K562 (cell line): ENCODE data around the gene OSGEPL1. TPM values are rescaled to one million over a fixed set of nuclear protein-coding genes. Genes with fewer than 3 reads are reported as not detected.
A peak's percentile ranks its signal among the peaks of the same experiment; 100 is the strongest.

Source experiments
- ATAC-seq: fragments of 200-7000 bp; cut with Tn5 transposase; 3 replicates; pipeline ENCODE4 v1.9.1; 2020; ENCODE audit warnings: moderate library complexity
- BruUV-seq: library from RNA; stranded (reverse); fragments of 400-500 nt; replicated peaks from 2 replicates; lab custom pipeline; 2021; lab: Mats Ljungman, UMichigan
- CTCF ChIA-PET: fragments of 300-600 bp; formaldehyde crosslinking; extraction: SDS; loops from one replicate; lab custom pipeline; 2021; ENCODE audit warnings: low intra/inter-chr PET ratio; lab: Yijun Ruan, JAX
- POLR2A ChIA-PET: fragments of 300-600, 350-650 bp; sonication (Branson Sonifier 250); formaldehyde crosslinking; extraction: SDS; loops from one replicate; lab custom pipeline; 2021; ENCODE audit warnings: antibody characterized with exemption, inconsistent platforms; lab: Yijun Ruan, JAX
- DNase-seq, 4 experiments: peaks; one replicate each; pipeline versions ENCODE4 v3.0.0 to v3.0.0-alpha.2; 2011 to 2018; ENCODE audit warnings: low spot score in 3 of 4, mixed read lengths in 3 of 4; ENCODE audit errors: extremely low read depth in 1 of 4
- FAIRE-seq: peaks from 2 replicates; lab custom pipeline; 2011; peaks lifted over from hg19 to GRCh38; lab: Jason Lieb, UNC
- H2AFZ ChIP-seq: 2 replicates; pipeline ENCODE4 v1.6.0; 2011; ENCODE audit warnings: low read depth, low read length, control low read depth, inconsistent platforms
- H3K27ac ChIP-seq: fragments of 200-600 bp; 3 replicates; pipeline ENCODE4 v1.8.0; 2011; ENCODE audit warnings: low read depth, mild to moderate bottlenecking, control low read depth, inconsistent platforms, low read length, moderate library complexity, mixed read lengths; ENCODE audit errors: extremely low read depth
- H3K27me3 ChIP-seq, 2 experiments: fragments of 300-600 bp in 1 of 2; 2 replicates in 1 of 2; 3 replicates in 1 of 2; pipeline versions ENCODE4 v1.6.0 to v1.8.0; 2011; ENCODE audit warnings: inconsistent platforms in 2 of 2, low read length in 2 of 2, mild to moderate bottlenecking in 1 of 2, mixed read lengths in 1 of 2, moderate library complexity in 1 of 2; ENCODE audit not compliant: control insufficient read depth in 2 of 2, insufficient read depth in 2 of 2
- H3K36me3 ChIP-seq: fragments of 300-600 bp; 3 replicates; pipeline ENCODE4 v1.8.0; 2011; ENCODE audit warnings: mild to moderate bottlenecking, low read length, inconsistent platforms; ENCODE audit not compliant: control insufficient read depth, insufficient read depth
- H3K4me1 ChIP-seq, 2 experiments: fragments of 200-600 bp in 1 of 2; replicated peaks in 1 of 2; 2 replicates in 1 of 2; 3 replicates in 1 of 2; pipeline versions ENCODE4 v1.5.1 to v1.8.0; 2011; ENCODE audit warnings: inconsistent platforms in 2 of 2, low read length in 2 of 2, mild to moderate bottlenecking in 1 of 2, mixed read lengths in 1 of 2, moderate library complexity in 1 of 2; ENCODE audit not compliant: control insufficient read depth in 2 of 2, insufficient read depth in 2 of 2
- H3K4me2 ChIP-seq: 2 replicates; pipeline ENCODE4 v1.6.1; 2011; ENCODE audit warnings: low read length, control low read depth, inconsistent platforms, mixed read lengths; ENCODE audit not compliant: insufficient read depth
- H3K4me3 ChIP-seq: fragments of 200-600 bp; sonication (generic), shearing (Covaris generic); 2 replicates; pipeline ENCODE4 v1.5.1; 2016; ENCODE audit warnings: control low read depth, inconsistent platforms
- H3K79me2 ChIP-seq: fragments of 200-600 bp; 3 replicates; pipeline ENCODE4 v1.8.0; 2011; ENCODE audit warnings: low read length, inconsistent platforms; ENCODE audit not compliant: control insufficient read depth, insufficient read depth
- H3K9ac ChIP-seq, 2 experiments: 2 replicates each; pipeline versions ENCODE4 v1.6.0 to v1.6.1; 2011; ENCODE audit warnings: low read depth in 2 of 2, low read length in 2 of 2, control low read depth in 1 of 2, inconsistent platforms in 1 of 2, mild to moderate bottlenecking in 1 of 2, mixed read lengths in 1 of 2; ENCODE audit not compliant: insufficient read depth in 1 of 2
- H3K9me1 ChIP-seq: one replicate; pipeline ENCODE4 v1.6.0; 2011; ENCODE audit warnings: inconsistent platforms, mild to moderate bottlenecking, low read length, moderate library complexity; ENCODE audit not compliant: control insufficient read depth, insufficient read depth
- H3K9me3 ChIP-seq: replicated peaks from 2 replicates; pipeline ENCODE4 v1.5.1; 2011; ENCODE audit warnings: low read depth, low read length, inconsistent platforms; ENCODE audit not compliant: control insufficient read depth, insufficient read depth
- H4K20me1 ChIP-seq: replicated peaks from 2 replicates; pipeline ENCODE4 v1.6.1; 2011; ENCODE audit warnings: low read length, inconsistent platforms, mixed read lengths; ENCODE audit not compliant: control insufficient read depth, insufficient read depth
- KDM4B ChIP-seq, 2 experiments: fragments of 450-650 bp in 1 of 2; sonication (generic) in 1 of 2; IDR thresholded peaks; 2 replicates each; pipeline ENCODE4 v1.6.1; 2016 to 2017; ENCODE audit warnings: borderline replicate concordance in 2 of 2, antibody characterized with exemption in 1 of 2, low read depth in 1 of 2, mild to moderate bottlenecking in 1 of 2
- RAD21 ChIP-seq, 2 experiments: fragments of 250-450 bp in 1 of 2; fragments of 450-650 bp in 1 of 2; sonication (Bioruptor Pico) in 1 of 2; formaldehyde crosslinking in 1 of 2; IDR thresholded peaks in 1 of 2; conservative IDR thresholded peaks in 1 of 2; 2 replicates each; pipeline versions ENCODE4 v1.4.0 to v1.8.0; 2020 to 2022; ENCODE audit warnings: mild to moderate bottlenecking in 2 of 2, moderate library complexity in 1 of 2
- ZNF699 ChIP-seq: fragments of 250-450 bp; sonication (Bioruptor Pico); IDR thresholded peaks from 2 replicates; pipeline ENCODE4 v1.8.0; 2021; ENCODE audit warnings: mild to moderate bottlenecking, moderate library complexity; ENCODE audit not compliant: insufficient replicate concordance
- WGBS: fragments of 100-300 bp; shearing (Covaris generic); methylation state at CpG from one replicate; pipeline ENCODE4 v1.1.6; 2016; ENCODE audit warnings: low coverage, mixed read lengths; ENCODE audit not compliant: insufficient coverage; ENCODE audit errors: missing lambda C conversion rate; 5-methylcytosine and 5-hydroxymethylcytosine counted together
- in situ Hi-C: fragments of 300-500 bp; cut with MboI; formaldehyde crosslinking; loops from 4 replicates; pipeline ENCODE4 v1.15.0; 2018; ENCODE audit warnings: inconsistent platforms, mixed read lengths
- intact Hi-C: fragments of 100-400 bp; cut with micrococcal nuclease; formaldehyde crosslinking; loops from 2 replicates; pipeline ENCODE4 v1.14.2; 2022
- polyA plus RNA-seq, 8 experiments: library from polyadenylated mRNA; depleted of rRNA in 4 of 8; stranded (reverse) in 5 of 8; unstranded in 3 of 8; fragments of >200 nt; fragmentation: Nextera tagmentation in 2 of 8; fragmentation: Illumina TruSeq in 1 of 8; extraction: Ambion mirVana in 2 of 8; extraction: Trizol in 1 of 8; gene quantifications; 2 replicates each; pipeline versions ENCODE4 v1.2.1 to v1.2.3, GENCODE V29; 2011 to 2014; ENCODE audit warnings: inconsistent platforms in 1 of 8, missing spikeins in 1 of 8
- total RNA-seq, 7 experiments: library from RNA; depleted of rRNA in 6 of 7; stranded (reverse); fragments of >200 nt in 6 of 7; fragmentation: Illumina TruSeq in 2 of 7; extraction: Trizol in 2 of 7; gene quantifications; 2 replicates each; pipeline versions ENCODE4 v1.2.1 to v1.2.3, GENCODE V29; 2011 to 2021; ENCODE audit warnings: low replicate concordance in 1 of 7
- TF ChIP-seq, protein P1 (sequence below): fragments of 450-650 bp; IDR thresholded peaks from 2 replicates; pipeline ENCODE4 v1.6.1; 2016; ENCODE audit warnings: mild to moderate bottlenecking
- TF ChIP-seq, protein P2 (sequence below), 3 experiments: IDR thresholded peaks in 2 of 3; conservative IDR thresholded peaks in 1 of 3; 2 replicates each; pipeline ENCODE4 v1.5.1; 2011 to 2012; ENCODE audit warnings: low read length in 3 of 3, mild to moderate bottlenecking in 3 of 3, control low read depth in 2 of 3, improper control_type of control experiment in 1 of 3, inconsistent platforms in 1 of 3, low read depth in 1 of 3, mixed read lengths in 1 of 3, moderate library complexity in 1 of 3; ENCODE audit not compliant: insufficient read depth in 2 of 3

Gene OSGEPL1
- total and polyA plus RNA-seq, 9 of the 15 experiments (the other 6 are each of a cell fraction or from before 2014, with no cell fraction given), result 2.5 to 10.8 (median 6.5) TPM

- H3K4me2 ChIP-seq, result no peak overlapping the region
- TF ChIP-seq, protein P1, sequence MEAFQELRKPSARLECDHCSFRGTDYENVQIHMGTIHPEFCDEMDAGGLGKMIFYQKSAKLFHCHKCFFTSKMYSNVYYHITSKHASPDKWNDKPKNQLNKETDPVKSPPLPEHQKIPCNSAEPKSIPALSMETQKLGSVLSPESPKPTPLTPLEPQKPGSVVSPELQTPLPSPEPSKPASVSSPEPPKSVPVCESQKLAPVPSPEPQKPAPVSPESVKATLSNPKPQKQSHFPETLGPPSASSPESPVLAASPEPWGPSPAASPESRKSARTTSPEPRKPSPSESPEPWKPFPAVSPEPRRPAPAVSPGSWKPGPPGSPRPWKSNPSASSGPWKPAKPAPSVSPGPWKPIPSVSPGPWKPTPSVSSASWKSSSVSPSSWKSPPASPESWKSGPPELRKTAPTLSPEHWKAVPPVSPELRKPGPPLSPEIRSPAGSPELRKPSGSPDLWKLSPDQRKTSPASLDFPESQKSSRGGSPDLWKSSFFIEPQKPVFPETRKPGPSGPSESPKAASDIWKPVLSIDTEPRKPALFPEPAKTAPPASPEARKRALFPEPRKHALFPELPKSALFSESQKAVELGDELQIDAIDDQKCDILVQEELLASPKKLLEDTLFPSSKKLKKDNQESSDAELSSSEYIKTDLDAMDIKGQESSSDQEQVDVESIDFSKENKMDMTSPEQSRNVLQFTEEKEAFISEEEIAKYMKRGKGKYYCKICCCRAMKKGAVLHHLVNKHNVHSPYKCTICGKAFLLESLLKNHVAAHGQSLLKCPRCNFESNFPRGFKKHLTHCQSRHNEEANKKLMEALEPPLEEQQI, result no peak
- TF ChIP-seq KDM4B (IDR thresholded peaks at IDR 0.05; ENCODE audit: borderline replicate concordance in 2 of 2, low read depth in 1 of 2) (no peak), ZNF699 (CRISPR knock-in tag) (no peak), RAD21 (CRISPR knock-in tag; conservative IDR thresholded peaks at IDR 0.05 in 1 of 2, IDR thresholded peaks at IDR 0.05 in 1 of 2) (peak; percentile 18 to 49; a peak in 3 of 4 replicates)
- TF ChIP-seq, protein P2, sequence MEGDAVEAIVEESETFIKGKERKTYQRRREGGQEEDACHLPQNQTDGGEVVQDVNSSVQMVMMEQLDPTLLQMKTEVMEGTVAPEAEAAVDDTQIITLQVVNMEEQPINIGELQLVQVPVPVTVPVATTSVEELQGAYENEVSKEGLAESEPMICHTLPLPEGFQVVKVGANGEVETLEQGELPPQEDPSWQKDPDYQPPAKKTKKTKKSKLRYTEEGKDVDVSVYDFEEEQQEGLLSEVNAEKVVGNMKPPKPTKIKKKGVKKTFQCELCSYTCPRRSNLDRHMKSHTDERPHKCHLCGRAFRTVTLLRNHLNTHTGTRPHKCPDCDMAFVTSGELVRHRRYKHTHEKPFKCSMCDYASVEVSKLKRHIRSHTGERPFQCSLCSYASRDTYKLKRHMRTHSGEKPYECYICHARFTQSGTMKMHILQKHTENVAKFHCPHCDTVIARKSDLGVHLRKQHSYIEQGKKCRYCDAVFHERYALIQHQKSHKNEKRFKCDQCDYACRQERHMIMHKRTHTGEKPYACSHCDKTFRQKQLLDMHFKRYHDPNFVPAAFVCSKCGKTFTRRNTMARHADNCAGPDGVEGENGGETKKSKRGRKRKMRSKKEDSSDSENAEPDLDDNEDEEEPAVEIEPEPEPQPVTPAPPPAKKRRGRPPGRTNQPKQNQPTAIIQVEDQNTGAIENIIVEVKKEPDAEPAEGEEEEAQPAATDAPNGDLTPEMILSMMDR (IDR thresholded peaks at IDR 0.05 in 2 of 3, conservative IDR thresholded peaks at IDR 0.05 in 1 of 3; ENCODE audit: insufficient read depth in 2 of 3, low read depth in 1 of 3, low read length in 3 of 3), result peak; percentile 8 to 45 (median 26); a peak in 3 of 6 replicates
- H4K20me1 ChIP-seq, result no peaks in the 10 kb centered on the region
- CTCF ChIA-PET, result interaction anchor here (0.6 to 1.3 kb wide), 8 partner anchors 40 to 1006 kb away, joined by 3 to 9 read pairs (median 4); a partner anchor contains a TSS
- no peaks in the 10 kb centered on the region for H3K9me1 ChIP-seq
- 74% methylated on average over 4 of the region's 4 CpGs for WGBS
- H3K9ac ChIP-seq, result no peak overlapping the region
- in situ Hi-C loops (no loop called here), intact Hi-C loops (loop anchor here (5.0 kb wide), 1 partner anchor 269 kb away; no protein-coding TSS in a partner anchor)
- H3K36me3 ChIP-seq, result peaks cover 65% of the 10 kb centered on the region
- H3K4me1 ChIP-seq, result no peaks in the 10 kb centered on the region
- H3K27ac ChIP-seq, result no peak overlapping the region
- no peak overlapping the region for H2AFZ ChIP-seq
- H3K27me3 ChIP-seq, result no peaks in the 10 kb centered on the region
- H3K4me3 ChIP-seq, result no peak overlapping the region
- DNase-seq (no peak), ATAC-seq (peak; percentile 74), FAIRE-seq (peak; percentile 15)
- H3K79me2 ChIP-seq, result no peaks in the 10 kb centered on the region; the same call in 2 of the 3 replicates
- H3K9me3 ChIP-seq, result no peaks in the 10 kb centered on the region
- no TSS peak for BruUV-seq
- POLR2A ChIA-PET, result no interaction called here
These were observed 35.9 kb upstream of the OSGEPL1 start for GRCh38 chr2:189798312-189799029.
